H9 (cell line): ENCODE data around the gene PNPO. TPM values are rescaled to one million over a fixed set of nuclear protein-coding genes. Genes with fewer than 3 reads are reported as not detected.

ENCODE experiments used
- DNase-seq: peaks from one replicate; pipeline ENCODE4 v3.0.0-alpha.2; 2017
- H2AFZ ChIP-seq: one replicate; pipeline ENCODE4 v1.6.1; 2013; ENCODE audit warnings: mild to moderate bottlenecking, low read length, control low read depth, moderate library complexity
- H2AK5ac ChIP-seq: 2 replicates; pipeline ENCODE4 v1.6.1; 2013; ENCODE audit warnings: low read length, control low read depth, mixed read lengths; ENCODE audit not compliant: insufficient read length
- H2BK120ac ChIP-seq: one replicate; pipeline ENCODE4 v1.6.1; 2013; ENCODE audit warnings: low read depth, mild to moderate bottlenecking, low read length, control low read depth, inconsistent platforms; ENCODE audit not compliant: poor library complexity, severe bottlenecking
- H2BK12ac ChIP-seq: 2 replicates; pipeline ENCODE4 v1.6.1; 2013; ENCODE audit warnings: low read length, control low read depth, mixed read lengths, low read depth; ENCODE audit not compliant: insufficient read length
- H2BK15ac ChIP-seq: 2 replicates; pipeline ENCODE4 v1.6.1; 2013; ENCODE audit warnings: low read depth, low read length, control low read depth
- H2BK20ac ChIP-seq: one replicate; pipeline ENCODE4 v1.6.1; 2013; ENCODE audit warnings: low read depth, mild to moderate bottlenecking, low read length, control low read depth, inconsistent platforms; ENCODE audit not compliant: poor library complexity, severe bottlenecking
- H2BK5ac ChIP-seq: 2 replicates; pipeline ENCODE4 v1.6.1; 2013; ENCODE audit warnings: low read length, control low read depth, mixed read lengths; ENCODE audit not compliant: insufficient read length
- H3K14ac ChIP-seq: 2 replicates; pipeline ENCODE4 v1.6.1; 2013; ENCODE audit warnings: low read length, control low read depth; ENCODE audit not compliant: insufficient read depth
- H3K18ac ChIP-seq: 2 replicates; pipeline ENCODE4 v1.6.1; 2013; ENCODE audit warnings: low read depth, mild to moderate bottlenecking, mixed read lengths, low read length, control low read depth; ENCODE audit not compliant: insufficient read length
- H3K23ac ChIP-seq: 2 replicates; pipeline ENCODE4 v1.6.1; 2013; ENCODE audit warnings: low read length, control low read depth, mixed read lengths, low read depth; ENCODE audit not compliant: insufficient read length
- H3K23me2 ChIP-seq: 2 replicates; pipeline ENCODE4 v1.6.1; 2013; ENCODE audit warnings: low read depth, mild to moderate bottlenecking, mixed read lengths, low read length, control low read depth; ENCODE audit not compliant: insufficient read length, poor library complexity, severe bottlenecking
- H3K27ac ChIP-seq: 2 replicates; pipeline ENCODE4 v1.5.1; 2013; ENCODE audit warnings: low read length, control low read depth, mixed read lengths, low read depth; ENCODE audit not compliant: insufficient read length
- H3K27me3 ChIP-seq: 2 replicates; pipeline ENCODE4 v1.6.1; 2013; ENCODE audit warnings: low read length, control low read depth, inconsistent platforms; ENCODE audit not compliant: insufficient read depth
- H3K4ac ChIP-seq: 2 replicates; pipeline ENCODE4 v1.6.1; 2013; ENCODE audit warnings: low read depth, mild to moderate bottlenecking, control low read depth, inconsistent platforms, low read length, moderate library complexity
- H3K4me1 ChIP-seq: 2 replicates; pipeline ENCODE4 v1.6.1; 2013; ENCODE audit warnings: low read length, control low read depth, inconsistent platforms; ENCODE audit not compliant: insufficient read depth
- H3K4me2 ChIP-seq: 2 replicates; pipeline ENCODE4 v1.6.1; 2013; ENCODE audit warnings: low read length, control low read depth, mixed read lengths; ENCODE audit not compliant: insufficient read length, insufficient read depth
- H3K56ac ChIP-seq: 2 replicates; pipeline ENCODE4 v1.6.1; 2013; ENCODE audit warnings: low read depth, mild to moderate bottlenecking, mixed read lengths, low read length, control low read depth; ENCODE audit not compliant: insufficient read length
- H3K79me1 ChIP-seq: 2 replicates; pipeline ENCODE4 v1.6.1; 2013; ENCODE audit warnings: low read depth, mild to moderate bottlenecking, moderate library complexity, low read length, control low read depth, inconsistent platforms; ENCODE audit not compliant: insufficient read depth, poor library complexity, severe bottlenecking
- H3K79me2 ChIP-seq: 2 replicates; pipeline ENCODE4 v1.6.1; 2013; ENCODE audit warnings: low read length, control low read depth, inconsistent platforms; ENCODE audit not compliant: insufficient read depth
- H3K9ac ChIP-seq: 2 replicates; pipeline ENCODE4 v1.6.1; 2013; ENCODE audit warnings: low read length, control low read depth, mixed read lengths; ENCODE audit not compliant: insufficient read length; ENCODE audit errors: extremely low read depth
- H3K9me3 ChIP-seq: one replicate; pipeline ENCODE4 v1.6.1; 2013; ENCODE audit warnings: low read depth, low read length, inconsistent platforms; ENCODE audit not compliant: control insufficient read depth
- H3T11ph ChIP-seq: one replicate; pipeline ENCODE4 v1.6.1; 2013; ENCODE audit warnings: mild to moderate bottlenecking, low read length, control low read depth, inconsistent platforms
- H4K20me1 ChIP-seq: one replicate; pipeline ENCODE4 v1.6.1; 2013; ENCODE audit not compliant: control insufficient read depth, insufficient read length, insufficient read depth
- H4K5ac ChIP-seq: 2 replicates; pipeline ENCODE4 v1.6.1; 2013; ENCODE audit warnings: low read depth, mild to moderate bottlenecking, mixed read lengths, low read length, control low read depth; ENCODE audit not compliant: insufficient read length
- H4K8ac ChIP-seq: replicated peaks from 2 replicates; pipeline ENCODE4 v1.6.1; 2013; ENCODE audit warnings: low read length, control low read depth, mixed read lengths, low read depth; ENCODE audit not compliant: insufficient read length
- H4K91ac ChIP-seq: 2 replicates; pipeline ENCODE4 v1.6.1; 2013; ENCODE audit warnings: low read depth, mild to moderate bottlenecking, moderate library complexity, mixed read lengths, low read length, control low read depth; ENCODE audit not compliant: insufficient read length
- H3K27ac Mint-ChIP-seq, 3 experiments: 2 replicates in 2 of 3; 3 replicates in 1 of 3; pipeline ENCODE4 v1.8.0; 2020 to 2021; ENCODE audit warnings: mixed read lengths in 3 of 3, mild to moderate bottlenecking in 1 of 3, moderate library complexity in 1 of 3
- H3K27me3 Mint-ChIP-seq: 2 replicates; pipeline ENCODE4 v1.8.0; 2021; ENCODE audit warnings: low read depth, mild to moderate bottlenecking, moderate library complexity, mixed read lengths
- H3K36me3 Mint-ChIP-seq, 3 experiments: 2 replicates in 2 of 3; 3 replicates in 1 of 3; pipeline ENCODE4 v1.8.0; 2020 to 2021; ENCODE audit warnings: low read depth in 3 of 3, mixed read lengths in 3 of 3; ENCODE audit not compliant: insufficient read depth in 1 of 3
- H3K4me1 Mint-ChIP-seq, 2 experiments: 2 replicates each; pipeline ENCODE4 v1.8.0; 2020; ENCODE audit warnings: mixed read lengths in 2 of 2
- H3K4me3 Mint-ChIP-seq, 2 experiments: 2 replicates in 1 of 2; 3 replicates in 1 of 2; pipeline ENCODE4 v1.8.0; 2020 to 2021; ENCODE audit warnings: mild to moderate bottlenecking in 2 of 2, mixed read lengths in 2 of 2, moderate library complexity in 1 of 2
- H3K9me3 Mint-ChIP-seq, 2 experiments: 2 replicates in 1 of 2; 3 replicates in 1 of 2; pipeline ENCODE4 v1.8.0; 2020; ENCODE audit warnings: mild to moderate bottlenecking in 2 of 2, mixed read lengths in 2 of 2, moderate library complexity in 1 of 2
- WGBS: extraction: QIAGEN DNeasy Blood & Tissue Kit; methylation state at CpG from one replicate; pipeline ENCODE4 v1.1.7; 2013; ENCODE audit warnings: missing lambda C conversion rate, low lambda C conversion rate, mixed read lengths; ENCODE audit not compliant: insufficient read length; ENCODE audit errors: extremely low coverage; 5-methylcytosine and 5-hydroxymethylcytosine counted together
- total RNA-seq: library from RNA; stranded (reverse); gene quantifications from 2 replicates; pipeline ENCODE4 v1.2.1, GENCODE V29; 2021
- TF ChIP-seq, protein P1 (sequence below): fragments of 200-600 bp; sonication (generic); conservative IDR thresholded peaks from 3 replicates; pipeline ENCODE4 v1.8.0; 2021; ENCODE audit warnings: antibody characterized with exemption, mild to moderate bottlenecking

Gene PNPO
- total RNA-seq, 1 experiment from 2014 or later: 6.7 TPM

DNA sequence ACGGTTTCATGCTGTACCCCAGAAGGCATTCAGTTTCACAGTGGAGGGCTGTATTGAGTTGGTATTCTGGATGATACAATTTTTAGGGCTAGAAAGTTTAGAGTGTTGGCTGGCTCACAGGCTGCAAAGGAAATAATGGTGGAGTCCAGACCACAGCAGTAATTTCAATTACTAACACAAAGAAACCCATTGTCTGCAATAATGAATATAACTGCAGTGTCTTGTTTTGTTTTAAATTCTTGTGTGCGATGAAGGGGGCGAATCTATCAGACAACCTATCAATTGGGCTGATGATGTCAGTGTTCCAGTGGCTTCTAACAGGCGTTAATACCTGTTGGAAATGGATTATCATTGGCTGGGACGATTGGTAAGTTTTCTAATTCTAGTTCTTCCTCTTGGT is 43.8 kb upstream of the PNPO start:
- Mint-ChIP-seq H3K36me3 (peaks cover 0 to 4% (median 3%) of the 10 kb centered on the region in 3 experiments; a peak in 2 of 7 replicates), H3K4me1 (peaks cover 49 to 55% of the 10 kb centered on the region in 2 experiments), H3K27ac (no peak overlapping the region), H3K27me3 (no peaks in the 10 kb centered on the region), H3K9me3 (no peaks in the 10 kb centered on the region), H3K4me3 (peak overlapping the region; percentile 94 to 96; a peak in 4 of 5 replicates)
- no peak overlapping the region for H3K56ac ChIP-seq
- no peak overlapping the region for H3K4ac ChIP-seq
- no peak overlapping the region for H3K14ac ChIP-seq
- H2AK5ac ChIP-seq: no peak overlapping the region
- TF ChIP-seq, protein P1, sequence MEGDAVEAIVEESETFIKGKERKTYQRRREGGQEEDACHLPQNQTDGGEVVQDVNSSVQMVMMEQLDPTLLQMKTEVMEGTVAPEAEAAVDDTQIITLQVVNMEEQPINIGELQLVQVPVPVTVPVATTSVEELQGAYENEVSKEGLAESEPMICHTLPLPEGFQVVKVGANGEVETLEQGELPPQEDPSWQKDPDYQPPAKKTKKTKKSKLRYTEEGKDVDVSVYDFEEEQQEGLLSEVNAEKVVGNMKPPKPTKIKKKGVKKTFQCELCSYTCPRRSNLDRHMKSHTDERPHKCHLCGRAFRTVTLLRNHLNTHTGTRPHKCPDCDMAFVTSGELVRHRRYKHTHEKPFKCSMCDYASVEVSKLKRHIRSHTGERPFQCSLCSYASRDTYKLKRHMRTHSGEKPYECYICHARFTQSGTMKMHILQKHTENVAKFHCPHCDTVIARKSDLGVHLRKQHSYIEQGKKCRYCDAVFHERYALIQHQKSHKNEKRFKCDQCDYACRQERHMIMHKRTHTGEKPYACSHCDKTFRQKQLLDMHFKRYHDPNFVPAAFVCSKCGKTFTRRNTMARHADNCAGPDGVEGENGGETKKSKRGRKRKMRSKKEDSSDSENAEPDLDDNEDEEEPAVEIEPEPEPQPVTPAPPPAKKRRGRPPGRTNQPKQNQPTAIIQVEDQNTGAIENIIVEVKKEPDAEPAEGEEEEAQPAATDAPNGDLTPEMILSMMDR: no peak
- H4K8ac ChIP-seq: no peak overlapping the region
- H2BK15ac ChIP-seq: no peak overlapping the region
- no peaks in the 10 kb centered on the region for H3K27me3 ChIP-seq
- no peak overlapping the region for H4K91ac ChIP-seq
- WGBS: no CpG with 5 or more reads among the region's 5 CpGs
- no peak overlapping the region for H2BK120ac ChIP-seq
- peaks cover 6% of the 10 kb centered on the region; the same call in 1 of the 2 replicates for H3K4me1 ChIP-seq
- H2AFZ ChIP-seq: no peak overlapping the region
- H3K18ac ChIP-seq: no peak overlapping the region
- no peak overlapping the region for H3K4me2 ChIP-seq
- peaks cover 5% of the 10 kb centered on the region for H3K23me2 ChIP-seq
- no peak overlapping the region for H3K23ac ChIP-seq
- H3K27ac ChIP-seq: no peak overlapping the region
- no peak overlapping the region for H3T11ph ChIP-seq
- H3K9ac ChIP-seq: no peak overlapping the region
- no peaks in the 10 kb centered on the region for H3K79me2 ChIP-seq
- no peak overlapping the region for H2BK5ac ChIP-seq
- H4K20me1 ChIP-seq: no peaks in the 10 kb centered on the region
- H3K79me1 ChIP-seq: no peaks in the 10 kb centered on the region
- DNase-seq: no peak
- no peak overlapping the region for H4K5ac ChIP-seq
- H2BK12ac ChIP-seq: no peak overlapping the region
- no peaks in the 10 kb centered on the region for H3K9me3 ChIP-seq
- H2BK20ac ChIP-seq: no peak overlapping the region
